Activated T-cell treated with anti-CD3 and anti-CD28 coated beads, Interleukin-2, amount 50 U/mL, for 24 hours (primary cell): ENCODE data around the gene NAA35.
"Not testable (repeated sequence)": the region's sequence is repeated elsewhere in the genome, so short reads cannot be mapped to it uniquely, and the experiment has no call there.

ENCODE experiments used
- DNase-seq: peaks from one replicate; pipeline ENCODE4 v3.0.0-alpha.2; 2020
- H3K27ac Mint-ChIP-seq: 2 replicates; pipeline ENCODE4 v1.8.0; 2020; ENCODE audit warnings: mild to moderate bottlenecking, mixed read lengths
- H3K27me3 Mint-ChIP-seq: 2 replicates; pipeline ENCODE4 v1.8.0; 2020; ENCODE audit warnings: mixed read lengths
- H3K36me3 Mint-ChIP-seq: 2 replicates; pipeline ENCODE4 v1.8.0; 2020; ENCODE audit warnings: low read depth, mixed read lengths
- H3K4me1 Mint-ChIP-seq: 2 replicates; pipeline ENCODE4 v1.8.0; 2020; ENCODE audit warnings: low read depth, mixed read lengths
- H3K4me3 Mint-ChIP-seq: 2 replicates; pipeline ENCODE4 v1.8.0; 2020; ENCODE audit warnings: mild to moderate bottlenecking, moderate library complexity, mixed read lengths
- H3K9me3 Mint-ChIP-seq: 2 replicates; pipeline ENCODE4 v1.8.0; 2020; ENCODE audit warnings: mixed read lengths

Gene NAA35

GRCh38 chr9:85935950-85936349, 5.0 kb upstream of the NAA35 start:
- H3K4me3 Mint-ChIP-seq, result not testable (repeated sequence)

GRCh38 chr9:85940275-85940831, 593 bp upstream of the NAA35 start:
- Mint-ChIP-seq H3K9me3 (no peaks in the 10 kb centered on the region), H3K27ac (peak overlapping the region; percentile 98), H3K27me3 (no peaks in the 10 kb centered on the region), H3K36me3 (peaks cover 2% of the 10 kb centered on the region), H3K4me1 (peaks cover 14% of the 10 kb centered on the region), H3K4me3 (no peak overlapping the region)
- DNase-seq, result no peak

More at GRCh38 chr9:85935950-85936349, 5.0 kb upstream of the NAA35 start:
- not testable (repeated sequence) for H3K9me3 Mint-ChIP-seq, H3K27me3 Mint-ChIP-seq, H3K27ac Mint-ChIP-seq, DNase-seq, H3K36me3 Mint-ChIP-seq
- peaks cover 14% of the 10 kb centered on the region for H3K4me1 Mint-ChIP-seq

GRCh38 chr9:85941622-85941940, 635 bp downstream of the NAA35 start:
- H3K4me1 Mint-ChIP-seq, result peaks cover 20% of the 10 kb centered on the region
- DNase-seq, result no peak
- peak overlapping the region; percentile 98 for H3K27ac Mint-ChIP-seq
- no peaks in the 10 kb centered on the region for H3K27me3 Mint-ChIP-seq
- no peak overlapping the region for H3K4me3 Mint-ChIP-seq
- H3K36me3 Mint-ChIP-seq, result peaks cover 7% of the 10 kb centered on the region
- no peaks in the 10 kb centered on the region for H3K9me3 Mint-ChIP-seq

GRCh38 chr9:85941966-85942912, 1.3 kb downstream of the NAA35 start:
- no peak for DNase-seq
- no peaks in the 10 kb centered on the region for H3K27me3 Mint-ChIP-seq
- no peak overlapping the region for H3K4me3 Mint-ChIP-seq
- peaks cover 24% of the 10 kb centered on the region for H3K4me1 Mint-ChIP-seq
- H3K9me3 Mint-ChIP-seq, result no peaks in the 10 kb centered on the region
- peaks cover 13% of the 10 kb centered on the region for H3K36me3 Mint-ChIP-seq
- peak overlapping the region; percentile 98 for H3K27ac Mint-ChIP-seq

GRCh38 chr9:85942913-85943709, 2.2 kb downstream of the NAA35 start:
- Mint-ChIP-seq H3K27me3 (no peaks in the 10 kb centered on the region), H3K4me1 (peaks cover 29% of the 10 kb centered on the region), H3K27ac (no peak overlapping the region), H3K4me3 (no peak overlapping the region), H3K36me3 (peaks cover 22% of the 10 kb centered on the region), H3K9me3 (no peaks in the 10 kb centered on the region)
- DNase-seq, result no peak

GRCh38 chr9:85943757-85944430, 2.9 kb downstream of the NAA35 start:
- H3K4me3 Mint-ChIP-seq, result no peak overlapping the region
- no peak for DNase-seq
- H3K36me3 Mint-ChIP-seq, result peaks cover 30% of the 10 kb centered on the region
- H3K9me3 Mint-ChIP-seq, result no peaks in the 10 kb centered on the region
- H3K27ac Mint-ChIP-seq, result no peak overlapping the region
- no peaks in the 10 kb centered on the region for H3K27me3 Mint-ChIP-seq
- peaks cover 32% of the 10 kb centered on the region for H3K4me1 Mint-ChIP-seq

- H3K4me1 Mint-ChIP-seq, result peaks cover 34% of the 10 kb centered on the region
- no peak overlapping the region for H3K27ac Mint-ChIP-seq
- no peak overlapping the region for H3K4me3 Mint-ChIP-seq
Measured at GRCh38 chr9:85944672-85945071, 3.7 kb downstream of the NAA35 start.

GRCh38 chr9:85949586-85950335, 8.8 kb downstream of the NAA35 start:
- H3K27me3 Mint-ChIP-seq, result no peaks in the 10 kb centered on the region
- no peaks in the 10 kb centered on the region for H3K9me3 Mint-ChIP-seq
- no peak overlapping the region for H3K4me3 Mint-ChIP-seq
- peaks cover 81% of the 10 kb centered on the region for H3K36me3 Mint-ChIP-seq
- H3K27ac Mint-ChIP-seq, result peak overlapping the region; percentile 53
- peaks cover 49% of the 10 kb centered on the region for H3K4me1 Mint-ChIP-seq
- no peak for DNase-seq

More at GRCh38 chr9:85944672-85945071, 3.7 kb downstream of the NAA35 start:
- H3K36me3 Mint-ChIP-seq, result peaks cover 37% of the 10 kb centered on the region
- H3K27me3 Mint-ChIP-seq, result no peaks in the 10 kb centered on the region
- DNase-seq, result no peak
- no peaks in the 10 kb centered on the region for H3K9me3 Mint-ChIP-seq

GRCh38 chr9:85959955-85960354, 19.0 kb downstream of the NAA35 start:
- no peak overlapping the region for H3K27ac Mint-ChIP-seq
- no peak for DNase-seq
- H3K36me3 Mint-ChIP-seq, result peaks cover 72% of the 10 kb centered on the region
- no peaks in the 10 kb centered on the region for H3K9me3 Mint-ChIP-seq
- no peaks in the 10 kb centered on the region for H3K27me3 Mint-ChIP-seq
- no peak overlapping the region for H3K4me3 Mint-ChIP-seq
- peaks cover 4% of the 10 kb centered on the region for H3K4me1 Mint-ChIP-seq

GRCh38 chr9:85960688-85961093, 19.7 kb downstream of the NAA35 start:
- H3K4me3 Mint-ChIP-seq, result no peak overlapping the region
- no peak for DNase-seq
- no peak overlapping the region for H3K27ac Mint-ChIP-seq
- no peaks in the 10 kb centered on the region for H3K9me3 Mint-ChIP-seq
- no peaks in the 10 kb centered on the region for H3K27me3 Mint-ChIP-seq
- H3K4me1 Mint-ChIP-seq, result peaks cover 4% of the 10 kb centered on the region
- peaks cover 77% of the 10 kb centered on the region for H3K36me3 Mint-ChIP-seq

GRCh38 chr9:85964526-85964925, 23.6 kb downstream of the NAA35 start:
- H3K9me3 Mint-ChIP-seq, result no peaks in the 10 kb centered on the region
- H3K27me3 Mint-ChIP-seq, result no peaks in the 10 kb centered on the region
- H3K4me1 Mint-ChIP-seq, result no peaks in the 10 kb centered on the region
- H3K27ac Mint-ChIP-seq, result no peak overlapping the region
- H3K4me3 Mint-ChIP-seq, result no peak overlapping the region
- DNase-seq, result no peak
- H3K36me3 Mint-ChIP-seq, result peaks cover 91% of the 10 kb centered on the region

GRCh38 chr9:85964949-85965348, 24.0 kb downstream of the NAA35 start:
- Mint-ChIP-seq H3K4me3 (no peak overlapping the region), H3K27me3 (no peaks in the 10 kb centered on the region), H3K27ac (no peak overlapping the region), H3K4me1 (no peaks in the 10 kb centered on the region), H3K9me3 (no peaks in the 10 kb centered on the region), H3K36me3 (peaks cover 91% of the 10 kb centered on the region)
- DNase-seq, result no peak

- Mint-ChIP-seq H3K4me1 (peaks cover 8% of the 10 kb centered on the region), H3K27ac (no peak overlapping the region), H3K4me3 (no peak overlapping the region), H3K9me3 (no peaks in the 10 kb centered on the region), H3K27me3 (no peaks in the 10 kb centered on the region), H3K36me3 (peaks cover 93% of the 10 kb centered on the region)
- no peak for DNase-seq
Measured at GRCh38 chr9:85969727-85970126, 28.8 kb downstream of the NAA35 start.

GRCh38 chr9:85971731-85972130, 30.8 kb downstream of the NAA35 start:
- H3K9me3 Mint-ChIP-seq, result no peaks in the 10 kb centered on the region
- peaks cover 91% of the 10 kb centered on the region for H3K36me3 Mint-ChIP-seq
- no peak overlapping the region for H3K4me3 Mint-ChIP-seq
- no peak for DNase-seq
- H3K27ac Mint-ChIP-seq, result no peak overlapping the region
- peaks cover 8% of the 10 kb centered on the region for H3K4me1 Mint-ChIP-seq
- H3K27me3 Mint-ChIP-seq, result no peaks in the 10 kb centered on the region
